HUES48 (cell line): ENCODE results near the gene STAG1.
"Not testable (repeated sequence)": the region's sequence is repeated elsewhere in the genome, so short reads cannot be mapped to it uniquely, and the experiment has no call there.

Source experiments
- H3K27ac ChIP-seq: one replicate; pipeline ENCODE4 v1.7.0; 2013; ENCODE audit warnings: low read depth, low read length, inconsistent platforms
- H3K27me3 ChIP-seq: 2 replicates; pipeline ENCODE4 v1.6.1; 2013; ENCODE audit warnings: mild to moderate bottlenecking, low read length; ENCODE audit not compliant: control insufficient read depth, insufficient read depth
- H3K36me3 ChIP-seq: 2 replicates; pipeline ENCODE4 v1.6.1; 2013; ENCODE audit warnings: low read length; ENCODE audit not compliant: control insufficient read depth, insufficient read depth
- H3K4me1 ChIP-seq: 2 replicates; pipeline ENCODE4 v1.6.1; 2013; ENCODE audit warnings: mild to moderate bottlenecking, low read length; ENCODE audit not compliant: control insufficient read depth, insufficient read depth
- H3K4me3 ChIP-seq: 2 replicates; pipeline ENCODE4 v1.5.1; 2013; ENCODE audit warnings: mild to moderate bottlenecking, low read depth, low read length
- H3K9ac ChIP-seq: 2 replicates; pipeline ENCODE4 v1.6.1; 2013; ENCODE audit warnings: mild to moderate bottlenecking, low read depth, low read length, moderate library complexity
- H3K9me3 ChIP-seq: 2 replicates; pipeline ENCODE4 v1.6.1; 2013; ENCODE audit warnings: low read length; ENCODE audit not compliant: control insufficient read depth, insufficient read depth

Gene STAG1

GRCh38 chr3:136547293-136547692 is 204.9 kb downstream of the STAG1 start:
- Histone ChIP-seq H3K9me3 (no peaks in the 10 kb centered on the region), H3K9ac (no peak overlapping the region), H3K4me1 (peaks cover 7% of the 10 kb centered on the region; the same call in 1 of the 2 replicates), H3K27ac (no peak overlapping the region), H3K4me3 (no peak overlapping the region), H3K36me3 (no peaks in the 10 kb centered on the region), H3K27me3 (no peaks in the 10 kb centered on the region)

- H3K4me1 ChIP-seq: 0 out of 2 replicates have a peak, but pooled peaks cover 5% of the 10 kb centered on the region
- no peak overlapping the region for H3K9ac ChIP-seq
- H3K4me3 ChIP-seq: no peak overlapping the region
- H3K36me3 ChIP-seq: no peaks in the 10 kb centered on the region
- H3K27ac ChIP-seq: no peak overlapping the region
- no peaks in the 10 kb centered on the region for H3K9me3 ChIP-seq
- no peaks in the 10 kb centered on the region for H3K27me3 ChIP-seq
These were observed 205.5 kb downstream of the STAG1 start for GRCh38 chr3:136546720-136547119.

GRCh38 chr3:136545664-136546268 is 206.4 kb downstream of the STAG1 start:
- H3K9ac ChIP-seq: no peak overlapping the region
- no peaks in the 10 kb centered on the region for H3K9me3 ChIP-seq
- H3K27ac ChIP-seq: no peak overlapping the region
- H3K27me3 ChIP-seq: no peaks in the 10 kb centered on the region
- H3K4me1 ChIP-seq: 0 out of 2 replicates have a peak, but pooled peaks cover 5% of the 10 kb centered on the region
- no peaks in the 10 kb centered on the region for H3K36me3 ChIP-seq
- H3K4me3 ChIP-seq: no peak overlapping the region

GRCh38 chr3:136544532-136544931 is 207.6 kb downstream of the STAG1 start:
- H3K36me3 ChIP-seq: no peaks in the 10 kb centered on the region
- 0 out of 2 replicates have a peak, but pooled peaks cover 5% of the 10 kb centered on the region for H3K4me1 ChIP-seq
- no peak overlapping the region for H3K27ac ChIP-seq

GRCh38 chr3:136543385-136543784 is 208.8 kb downstream of the STAG1 start:
- no peaks in the 10 kb centered on the region for H3K27me3 ChIP-seq
- H3K9ac ChIP-seq: no peak overlapping the region

More at GRCh38 chr3:136544532-136544931, 207.6 kb downstream of the STAG1 start:
- H3K27me3 ChIP-seq: no peaks in the 10 kb centered on the region
- no peaks in the 10 kb centered on the region for H3K9me3 ChIP-seq
- H3K9ac ChIP-seq: no peak overlapping the region
- no peak overlapping the region for H3K4me3 ChIP-seq

GRCh38 chr3:136535906-136536305 is 216.3 kb downstream of the STAG1 start:
- no peak overlapping the region for H3K27ac ChIP-seq
- H3K27me3 ChIP-seq: no peaks in the 10 kb centered on the region
- no peaks in the 10 kb centered on the region for H3K36me3 ChIP-seq
- no peak overlapping the region for H3K9ac ChIP-seq
- no peaks in the 10 kb centered on the region for H3K4me1 ChIP-seq
- H3K9me3 ChIP-seq: no peaks in the 10 kb centered on the region
- no peak overlapping the region for H3K4me3 ChIP-seq

More at GRCh38 chr3:136543385-136543784, 208.8 kb downstream of the STAG1 start:
- Histone ChIP-seq H3K4me1 (0 out of 2 replicates have a peak, but pooled peaks cover 5% of the 10 kb centered on the region), H3K9me3 (no peaks in the 10 kb centered on the region), H3K36me3 (no peaks in the 10 kb centered on the region), H3K4me3 (no peak overlapping the region), H3K27ac (no peak overlapping the region)

- Histone ChIP-seq H3K4me1 (no peaks in the 10 kb centered on the region), H3K27me3 (no peaks in the 10 kb centered on the region), H3K9me3 (no peaks in the 10 kb centered on the region), H3K27ac (no peak overlapping the region), H3K4me3 (no peak overlapping the region), H3K9ac (no peak overlapping the region), H3K36me3 (no peaks in the 10 kb centered on the region)
These were observed 219.4 kb downstream of the STAG1 start for GRCh38 chr3:136532766-136533165.

GRCh38 chr3:136518102-136518501 is 234.1 kb downstream of the STAG1 start:
- Histone ChIP-seq H3K27ac (no peak overlapping the region), H3K4me1 (no peaks in the 10 kb centered on the region), H3K27me3 (no peaks in the 10 kb centered on the region), H3K9ac (no peak overlapping the region), H3K4me3 (no peak overlapping the region), H3K36me3 (peaks cover 2% of the 10 kb centered on the region; the same call in 1 of the 2 replicates), H3K9me3 (no peaks in the 10 kb centered on the region)

GRCh38 chr3:136516656-136517055 is 235.5 kb downstream of the STAG1 start:
- Histone ChIP-seq H3K9me3 (no peaks in the 10 kb centered on the region), H3K4me3 (no peak overlapping the region), H3K27ac (no peak overlapping the region), H3K9ac (no peak overlapping the region), H3K27me3 (no peaks in the 10 kb centered on the region), H3K36me3 (peaks cover 2% of the 10 kb centered on the region; the same call in 1 of the 2 replicates), H3K4me1 (no peaks in the 10 kb centered on the region)

GRCh38 chr3:136516095-136516494 is 236.1 kb downstream of the STAG1 start:
- no peaks in the 10 kb centered on the region for H3K9me3 ChIP-seq
- no peak overlapping the region for H3K4me3 ChIP-seq
- no peaks in the 10 kb centered on the region for H3K4me1 ChIP-seq
- no peaks in the 10 kb centered on the region for H3K27me3 ChIP-seq
- no peak overlapping the region for H3K9ac ChIP-seq
- H3K36me3 ChIP-seq: peaks cover under 1% of the 10 kb centered on the region; the same call in 1 of the 2 replicates
- H3K27ac ChIP-seq: no peak overlapping the region

GRCh38 chr3:136514533-136514932 is 237.6 kb downstream of the STAG1 start:
- not testable (repeated sequence) for H3K27ac ChIP-seq, H3K9me3 ChIP-seq, H3K4me1 ChIP-seq, H3K27me3 ChIP-seq, H3K4me3 ChIP-seq, H3K36me3 ChIP-seq, H3K9ac ChIP-seq
